Measurements from ENCODE around the gene ZNF827. TPM values are rescaled to one million over a fixed set of nuclear protein-coding genes. Genes with fewer than 3 reads are reported as not detected.

Gene ZNF827
- total RNA-seq, 1 experiment from 2014 or later, result 9.2 TPM

GRCh38 chr4:145830699-145831098, 107.9 kb downstream of the ZNF827 start:
- Histone ChIP-seq H3K9me3 (replicated peaks) (no peaks in the 10 kb centered on the region), H3K36me3 (peaks cover 20% of the 10 kb centered on the region), H3K4me3 (no peak overlapping the region), H3K27me3 (replicated peaks) (no peaks in the 10 kb centered on the region), H3K27ac (no peak overlapping the region), H3K4me1 (replicated peaks) (peaks cover 4% of the 10 kb centered on the region; the same call in 1 of the 2 replicates)
- no peak for DNase-seq (ENCODE audit: low read depth in 1 of 2, low spot score in 2 of 2)

GRCh38 chr4:145829629-145830395, 108.8 kb downstream of the ZNF827 start:
- Histone ChIP-seq H3K9me3 (replicated peaks) (no peaks in the 10 kb centered on the region), H3K4me3 (no peak overlapping the region), H3K27ac (no peak overlapping the region), H3K27me3 (replicated peaks) (no peaks in the 10 kb centered on the region), H3K36me3 (peaks cover 26% of the 10 kb centered on the region), H3K4me1 (replicated peaks) (peaks cover 4% of the 10 kb centered on the region; the same call in 1 of the 2 replicates)
- DNase-seq (ENCODE audit: low read depth in 1 of 2, low spot score in 2 of 2), result no peak

GRCh38 chr4:145828802-145829485, 109.7 kb downstream of the ZNF827 start:
- no peak overlapping the region for H3K27ac ChIP-seq
- no peak overlapping the region for H3K4me3 ChIP-seq
- no peaks in the 10 kb centered on the region for H3K27me3 ChIP-seq (replicated peaks)
- peaks cover 28% of the 10 kb centered on the region for H3K36me3 ChIP-seq
- H3K9me3 ChIP-seq (replicated peaks), result no peaks in the 10 kb centered on the region
- DNase-seq (ENCODE audit: low read depth in 1 of 2, low spot score in 2 of 2), result no peak
- H3K4me1 ChIP-seq (replicated peaks), result peaks cover 4% of the 10 kb centered on the region; the same call in 1 of the 2 replicates

GRCh38 chr4:145827885-145828284, 110.7 kb downstream of the ZNF827 start:
- Histone ChIP-seq H3K36me3 (peaks cover 28% of the 10 kb centered on the region), H3K9me3 (replicated peaks) (no peaks in the 10 kb centered on the region), H3K4me1 (replicated peaks) (peaks cover 4% of the 10 kb centered on the region; the same call in 1 of the 2 replicates), H3K4me3 (no peak overlapping the region), H3K27ac (no peak overlapping the region), H3K27me3 (replicated peaks) (no peaks in the 10 kb centered on the region)
- DNase-seq (ENCODE audit: low read depth in 1 of 2, low spot score in 2 of 2), result no peak

- DNase-seq (ENCODE audit: low read depth in 1 of 2, low spot score in 2 of 2), result no peak
- H3K27me3 ChIP-seq (replicated peaks), result no peaks in the 10 kb centered on the region
- no peak overlapping the region for H3K27ac ChIP-seq
- no peak overlapping the region for H3K4me3 ChIP-seq
- H3K4me1 ChIP-seq (replicated peaks), result no peaks in the 10 kb centered on the region
- H3K36me3 ChIP-seq, result peaks cover 29% of the 10 kb centered on the region
- H3K9me3 ChIP-seq (replicated peaks), result no peaks in the 10 kb centered on the region
Observed at GRCh38 chr4:145825255-145825654, 113.4 kb downstream of the ZNF827 start.

GRCh38 chr4:145824463-145824862, 114.2 kb downstream of the ZNF827 start:
- H3K27ac ChIP-seq, result no peak overlapping the region
- no peak for DNase-seq (ENCODE audit: low read depth in 1 of 2, low spot score in 2 of 2)
- H3K27me3 ChIP-seq (replicated peaks), result no peaks in the 10 kb centered on the region
- H3K36me3 ChIP-seq, result peaks cover 28% of the 10 kb centered on the region
- H3K4me1 ChIP-seq (replicated peaks), result no peaks in the 10 kb centered on the region
- H3K9me3 ChIP-seq (replicated peaks), result no peaks in the 10 kb centered on the region
- H3K4me3 ChIP-seq, result no peak overlapping the region

GRCh38 chr4:145823743-145824142, 114.9 kb downstream of the ZNF827 start:
- no peak for DNase-seq (ENCODE audit: low read depth in 1 of 2, low spot score in 2 of 2)

GRCh38 chr4:145822581-145822980, 116.0 kb downstream of the ZNF827 start:
- H3K36me3 ChIP-seq, result peaks cover 28% of the 10 kb centered on the region
- no peaks in the 10 kb centered on the region for H3K4me1 ChIP-seq (replicated peaks)
- no peak overlapping the region for H3K4me3 ChIP-seq
- no peak overlapping the region for H3K27ac ChIP-seq
- H3K9me3 ChIP-seq (replicated peaks), result no peaks in the 10 kb centered on the region
- no peak for DNase-seq (ENCODE audit: low read depth in 1 of 2, low spot score in 2 of 2)
- no peaks in the 10 kb centered on the region for H3K27me3 ChIP-seq (replicated peaks)

More at GRCh38 chr4:145823743-145824142, 114.9 kb downstream of the ZNF827 start:
- Histone ChIP-seq H3K4me3 (no peak overlapping the region), H3K27ac (no peak overlapping the region), H3K9me3 (replicated peaks) (no peaks in the 10 kb centered on the region), H3K36me3 (peaks cover 28% of the 10 kb centered on the region), H3K27me3 (replicated peaks) (no peaks in the 10 kb centered on the region), H3K4me1 (replicated peaks) (no peaks in the 10 kb centered on the region)

- Histone ChIP-seq H3K4me1 (replicated peaks) (no peaks in the 10 kb centered on the region), H3K9me3 (replicated peaks) (no peaks in the 10 kb centered on the region), H3K4me3 (no peak overlapping the region), H3K27ac (no peak overlapping the region), H3K36me3 (peaks cover 28% of the 10 kb centered on the region), H3K27me3 (replicated peaks) (no peaks in the 10 kb centered on the region)
- DNase-seq (ENCODE audit: low read depth in 1 of 2, low spot score in 2 of 2), result no peak
Observed at GRCh38 chr4:145822181-145822580, 116.4 kb downstream of the ZNF827 start.

- DNase-seq (ENCODE audit: low read depth in 1 of 2, low spot score in 2 of 2), result no peak
- H3K36me3 ChIP-seq, result peaks cover 28% of the 10 kb centered on the region
- H3K9me3 ChIP-seq (replicated peaks), result no peaks in the 10 kb centered on the region
- no peak overlapping the region for H3K4me3 ChIP-seq
- H3K27me3 ChIP-seq (replicated peaks), result no peaks in the 10 kb centered on the region
- no peaks in the 10 kb centered on the region for H3K4me1 ChIP-seq (replicated peaks)
- H3K27ac ChIP-seq, result no peak overlapping the region
Observed at GRCh38 chr4:145821766-145822165, 116.9 kb downstream of the ZNF827 start.

GRCh38 chr4:145820407-145820806, 118.2 kb downstream of the ZNF827 start:
- no peaks in the 10 kb centered on the region for H3K9me3 ChIP-seq (replicated peaks)
- H3K27ac ChIP-seq, result no peak overlapping the region
- no peak overlapping the region for H3K4me3 ChIP-seq
- H3K27me3 ChIP-seq (replicated peaks), result no peaks in the 10 kb centered on the region
- H3K4me1 ChIP-seq (replicated peaks), result peaks cover 10% of the 10 kb centered on the region
- H3K36me3 ChIP-seq, result peaks cover 24% of the 10 kb centered on the region
- no peak for DNase-seq (ENCODE audit: low read depth in 1 of 2, low spot score in 2 of 2)

- H3K9me3 ChIP-seq (replicated peaks), result no peaks in the 10 kb centered on the region
- H3K27me3 ChIP-seq (replicated peaks), result no peaks in the 10 kb centered on the region
- no peak overlapping the region for H3K4me3 ChIP-seq
- no peak overlapping the region for H3K27ac ChIP-seq
- DNase-seq (ENCODE audit: low read depth in 1 of 2, low spot score in 2 of 2), result no peak
- peaks cover 16% of the 10 kb centered on the region for H3K4me1 ChIP-seq (replicated peaks)
- H3K36me3 ChIP-seq, result peaks cover 22% of the 10 kb centered on the region
Observed at GRCh38 chr4:145819853-145820181, 118.8 kb downstream of the ZNF827 start.

GRCh38 chr4:145819101-145819852, 119.3 kb downstream of the ZNF827 start:
- no peaks in the 10 kb centered on the region for H3K9me3 ChIP-seq (replicated peaks)
- peaks cover 22% of the 10 kb centered on the region for H3K36me3 ChIP-seq
- H3K4me1 ChIP-seq (replicated peaks), result peaks cover 16% of the 10 kb centered on the region
- no peak overlapping the region for H3K27ac ChIP-seq
- no peaks in the 10 kb centered on the region for H3K27me3 ChIP-seq (replicated peaks)
- no peak overlapping the region for H3K4me3 ChIP-seq
- DNase-seq (ENCODE audit: low read depth in 1 of 2, low spot score in 2 of 2), result no peak

- peaks cover 28% of the 10 kb centered on the region for H3K36me3 ChIP-seq
- no peak overlapping the region for H3K27ac ChIP-seq
- H3K9me3 ChIP-seq (replicated peaks), result no peaks in the 10 kb centered on the region
- no peak for DNase-seq (ENCODE audit: low read depth in 1 of 2, low spot score in 2 of 2)
- no peak overlapping the region for H3K4me3 ChIP-seq
- no peaks in the 10 kb centered on the region for H3K27me3 ChIP-seq (replicated peaks)
- H3K4me1 ChIP-seq (replicated peaks), result peaks cover 18% of the 10 kb centered on the region
Observed at GRCh38 chr4:145818011-145818410, 120.6 kb downstream of the ZNF827 start.
